NCI-H2107 (cell line): ENCODE results near the gene ACSS1.

ENCODE experiments used
- DNase-seq: peaks from one replicate; lab custom pipeline; 2025; lab: John Stamatoyannopoulos, UW

Gene ACSS1

GRCh38 chr20:25058051-25058846 is at the start of gene ACSS1:
ACSS1 (minus strand) TSS chr20:25058139; CDS start chr20:25058102, 37 bp downstream.
- DNase-seq, result no peak

DNA sequence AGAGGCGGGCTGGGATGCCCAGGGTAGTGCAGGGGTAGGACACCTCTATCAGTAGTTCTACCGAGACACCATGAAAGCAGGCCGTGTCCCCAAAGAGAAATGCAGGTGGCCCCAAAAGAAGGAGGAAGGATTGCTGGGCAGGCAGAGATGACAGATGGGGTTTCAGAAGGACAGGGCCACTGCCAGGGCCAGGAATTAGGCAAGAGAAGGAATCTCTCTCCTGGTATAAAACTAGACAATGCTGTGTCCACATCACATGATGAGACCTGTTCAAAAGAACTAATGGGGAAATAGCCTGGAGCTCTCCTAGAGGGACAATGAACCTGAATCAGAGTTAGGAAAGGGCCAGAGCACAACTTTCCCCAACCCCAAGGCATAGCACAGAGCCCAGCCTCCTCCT is 45.6 kb upstream of the ACSS1 start:
- DNase-seq, result no peak

- no peak for DNase-seq
Measured at GRCh38 chr20:25100914-25101313, 43.0 kb upstream of the ACSS1 start.

DNA sequence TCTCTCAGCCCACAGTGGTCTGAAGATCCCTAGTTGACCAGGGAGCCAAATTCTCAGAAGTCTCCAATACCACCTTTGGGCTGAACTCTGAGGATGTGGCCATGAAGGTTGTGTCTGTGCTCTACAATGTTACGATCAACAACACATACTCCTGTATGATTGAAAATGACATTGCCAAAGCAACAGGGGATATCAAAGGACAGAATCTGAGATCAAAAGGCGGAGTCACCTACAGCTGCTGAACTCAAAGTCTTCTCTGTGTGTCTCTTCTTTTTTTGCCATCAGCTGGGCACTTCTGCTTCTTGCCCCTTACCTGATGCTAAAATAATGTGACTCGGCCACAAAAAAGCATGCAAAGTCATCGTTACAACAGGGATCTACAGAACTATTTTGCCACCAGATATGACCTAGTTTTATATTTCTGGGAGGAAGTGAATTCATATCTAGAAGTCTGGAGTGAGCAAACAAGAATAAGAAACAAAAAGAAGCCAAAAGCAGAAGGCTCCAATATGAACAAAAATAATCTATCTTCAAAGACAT is 41.7 kb upstream of the ACSS1 start:
- no peak for DNase-seq

DNA sequence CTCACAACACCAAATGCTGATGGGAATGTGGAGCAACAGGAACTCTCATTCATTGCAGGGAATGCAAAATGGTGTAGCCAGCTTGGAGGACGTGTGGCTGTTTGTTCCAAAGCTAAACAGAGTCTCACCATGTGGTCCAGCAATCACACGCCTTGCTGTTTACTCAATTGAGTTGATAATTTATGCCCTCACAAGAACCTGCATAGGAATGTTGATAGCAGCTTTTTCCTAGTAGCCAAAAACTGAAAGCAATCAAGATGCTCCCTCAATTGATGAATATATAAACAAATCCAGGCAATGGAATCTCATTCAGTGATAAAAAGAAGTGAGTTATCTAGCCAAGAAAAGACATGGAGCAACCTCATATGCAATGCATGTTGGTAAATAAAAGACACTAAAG is 39.6 kb upstream of the ACSS1 start:
- DNase-seq, result no peak

- DNase-seq, result peak; percentile 18
Measured at GRCh38 chr20:25090492-25091429, 32.8 kb upstream of the ACSS1 start.

DNA sequence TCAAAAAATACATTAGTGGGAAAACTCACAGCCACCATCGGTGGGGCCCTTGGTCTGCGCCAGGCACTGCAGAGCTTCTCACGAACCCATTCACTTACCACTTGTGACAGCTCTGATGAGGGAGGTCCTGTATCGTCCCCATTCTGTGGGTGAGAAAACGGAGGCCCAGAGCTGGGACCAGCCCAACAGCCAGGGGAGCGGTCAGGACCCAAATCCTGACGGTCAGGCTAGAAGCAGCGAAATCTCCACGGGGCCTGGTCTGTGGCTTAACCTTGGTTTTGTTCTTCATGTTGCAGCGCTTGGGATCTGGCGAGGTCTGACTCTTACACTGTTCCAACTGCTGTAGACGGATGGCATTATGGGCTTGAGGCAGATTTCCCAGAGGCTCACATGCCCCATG is 31.7 kb upstream of the ACSS1 start:
- DNase-seq, result no peak

DNA sequence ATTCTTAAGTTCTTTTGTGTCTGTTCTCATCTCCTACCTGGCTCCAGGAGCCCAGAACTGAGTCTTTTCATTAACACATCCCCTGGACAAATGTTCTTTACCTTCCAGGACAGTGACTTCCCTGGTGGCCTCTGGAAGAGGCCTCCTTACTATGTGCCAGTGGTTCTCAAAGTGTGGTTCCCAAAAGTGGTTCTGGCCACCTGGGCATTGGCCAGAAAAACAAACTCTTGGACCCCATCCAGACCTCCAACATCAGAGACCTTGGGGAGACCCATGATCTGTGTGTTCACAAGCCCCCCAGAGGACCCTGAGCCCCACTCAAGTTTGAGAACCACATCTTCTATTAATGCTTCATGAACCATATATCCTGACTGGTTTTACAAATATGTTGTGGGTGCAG is 31.2 kb upstream of the ACSS1 start:
- no peak for DNase-seq

GRCh38 chr20:25088267-25088666 is 30.3 kb upstream of the ACSS1 start:
- no peak for DNase-seq

- DNase-seq, result no peak
Measured at GRCh38 chr20:25087186-25087929, 29.4 kb upstream of the ACSS1 start.

GRCh38 chr20:25085756-25086495 is 28.0 kb upstream of the ACSS1 start:
- no peak for DNase-seq

DNA sequence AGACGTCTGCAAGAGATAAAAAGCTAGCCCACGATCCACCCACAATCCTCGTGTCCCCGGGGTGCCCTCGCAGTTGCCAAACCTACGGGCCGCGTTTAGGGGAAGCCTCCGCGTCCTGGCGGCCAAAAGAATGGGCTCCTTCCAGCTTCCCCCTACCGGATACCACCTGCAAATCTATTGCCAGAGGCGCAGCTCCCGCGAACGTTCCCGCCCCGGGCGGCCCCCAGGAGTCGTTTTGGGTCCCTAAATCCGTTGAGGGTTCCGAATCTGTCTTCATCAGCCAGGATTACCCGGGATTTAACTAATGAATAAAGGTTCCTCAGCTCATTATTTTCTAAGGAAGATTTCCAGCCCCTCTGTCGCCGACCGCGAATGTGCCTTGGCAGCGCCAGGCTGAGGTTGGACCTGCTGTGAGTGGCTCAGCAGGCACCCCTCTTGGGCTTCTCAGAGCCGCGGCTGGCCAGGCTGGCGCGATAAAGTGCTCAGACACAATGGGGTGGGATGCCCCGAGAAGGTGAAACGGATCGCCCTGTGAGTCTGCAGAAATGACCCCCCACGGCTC is 26.8 kb upstream of the ACSS1 start:
- DNase-seq, result no peak

DNA sequence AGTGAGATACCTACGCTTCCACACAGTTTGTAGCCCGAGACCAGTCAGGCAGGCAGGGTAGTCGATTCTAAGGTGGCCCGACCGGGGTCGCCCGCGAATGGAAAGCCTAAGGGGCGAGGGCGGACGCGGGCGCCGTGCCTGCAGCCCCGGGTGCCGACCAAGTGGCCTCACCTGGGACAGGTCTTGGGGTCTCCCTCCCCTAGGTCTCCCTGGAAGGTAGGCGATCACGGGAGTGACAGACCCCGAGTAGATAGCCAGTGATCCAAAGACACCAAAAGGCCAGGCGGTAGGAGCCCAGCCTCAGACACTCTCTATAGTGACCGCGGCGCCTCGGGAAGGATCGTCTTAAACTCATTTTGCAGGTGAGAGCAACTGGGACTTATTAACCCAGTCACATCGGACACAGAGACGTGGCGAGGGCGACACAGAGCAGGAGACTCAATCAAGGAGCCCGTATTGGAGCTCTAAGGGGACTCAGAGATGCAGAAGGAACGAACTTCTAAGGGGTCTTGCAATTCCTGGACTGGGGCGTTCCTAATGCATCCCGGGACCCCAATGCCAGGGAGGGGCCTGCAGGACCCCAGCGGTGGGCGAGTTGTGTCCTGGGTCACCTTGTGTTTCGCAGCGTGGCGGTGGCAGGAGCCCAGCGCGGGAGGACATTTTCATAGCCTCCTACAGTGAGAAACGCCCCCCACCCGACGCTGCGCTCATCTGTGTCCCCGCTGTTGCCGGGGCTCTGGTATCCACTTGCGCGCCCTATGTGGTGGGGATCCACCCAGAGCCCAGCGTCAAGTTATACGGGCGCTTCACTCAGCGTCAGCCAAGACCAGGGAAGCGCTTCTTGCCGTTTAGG is 26.1 kb upstream of the ACSS1 start:
- DNase-seq, result no peak

DNA sequence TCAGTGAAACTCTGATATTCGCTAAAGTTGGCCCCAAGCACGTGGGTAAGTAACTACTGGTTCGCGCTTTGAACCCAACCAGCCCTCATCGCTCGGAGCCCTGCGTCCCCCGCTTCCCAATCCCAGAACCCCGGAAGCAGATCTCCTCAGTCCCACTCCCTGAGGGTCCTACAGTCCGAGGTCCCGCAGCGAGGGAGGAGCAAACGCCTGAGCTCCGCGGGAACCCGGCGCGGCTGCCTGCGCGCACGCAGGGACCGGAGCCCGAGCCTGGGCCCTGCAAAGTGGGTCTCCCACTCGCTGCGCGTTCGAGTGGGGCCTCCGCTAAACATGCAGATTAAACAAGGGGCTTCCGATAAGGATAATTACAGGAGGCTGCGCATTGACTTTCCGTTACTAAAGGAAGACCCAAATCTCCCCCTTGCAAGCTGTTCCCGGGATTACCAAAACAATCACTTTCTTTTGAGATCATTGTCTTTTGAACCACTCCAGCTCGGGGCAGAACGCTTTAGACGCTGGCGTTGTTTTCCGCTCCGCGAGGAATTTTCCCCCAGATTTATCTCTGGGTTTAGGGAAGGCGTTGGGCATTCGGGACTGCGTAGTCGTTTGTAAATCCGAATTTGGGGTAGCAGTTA is 25.3 kb upstream of the ACSS1 start:
- DNase-seq, result no peak

- no peak for DNase-seq
Measured at GRCh38 chr20:25082498-25082873, 24.5 kb upstream of the ACSS1 start.

- no peak for DNase-seq
Measured at GRCh38 chr20:25081730-25082497, 24.0 kb upstream of the ACSS1 start, which contains the start of gene VSX1. VSX1 (minus strand) TSS chr20:25082141; CDS start chr20:25082096, 45 bp downstream.

DNA sequence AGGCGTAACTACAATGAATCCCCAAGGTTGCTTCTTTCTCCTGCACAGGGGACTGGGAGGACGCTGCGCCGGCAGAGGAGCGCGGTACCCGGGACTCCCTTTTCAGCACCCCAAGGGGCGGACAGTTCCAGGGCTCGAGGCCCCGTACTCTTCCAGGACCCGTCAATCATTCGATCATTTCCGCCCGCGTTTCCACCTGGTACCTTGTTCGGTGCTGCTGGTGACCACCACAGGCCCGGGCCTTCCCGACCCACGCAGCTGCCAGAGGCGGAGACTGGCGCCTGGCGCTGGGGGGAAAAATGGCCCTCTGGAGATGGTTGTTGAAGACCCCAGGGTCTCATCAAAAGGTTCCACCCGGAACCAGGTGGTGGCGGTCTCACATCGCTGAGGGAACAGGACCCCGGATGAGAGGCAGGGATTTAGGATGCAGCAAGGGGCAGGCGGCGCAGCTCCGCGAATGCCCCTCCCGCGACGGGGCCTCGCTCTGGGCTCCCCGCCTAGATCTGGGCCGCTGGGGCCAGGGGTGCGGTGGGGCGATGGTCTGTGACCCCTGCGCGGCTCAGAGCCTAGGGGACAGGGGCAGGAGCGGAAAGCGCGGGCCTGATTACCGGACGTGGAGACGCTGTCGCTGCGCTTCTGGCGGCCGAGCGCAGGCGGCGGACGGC is 23.3 kb upstream of the ACSS1 start:
- no peak for DNase-seq

- no peak for DNase-seq
Measured at GRCh38 chr20:25079171-25079570, 21.2 kb upstream of the ACSS1 start.
